ENCODE results near the gene MBOAT2. TPM values are rescaled to one million over a fixed set of nuclear protein-coding genes. Genes with fewer than 3 reads are reported as not detected.
"Not testable (repeated sequence)": the region's sequence is repeated elsewhere in the genome, so short reads cannot be mapped to it uniquely, and the experiment has no call there.

MBOAT2 gene
- total and polyA plus RNA-seq, 7 donors, result 8.4 to 43.5 (median 15.3) TPM

DNA sequence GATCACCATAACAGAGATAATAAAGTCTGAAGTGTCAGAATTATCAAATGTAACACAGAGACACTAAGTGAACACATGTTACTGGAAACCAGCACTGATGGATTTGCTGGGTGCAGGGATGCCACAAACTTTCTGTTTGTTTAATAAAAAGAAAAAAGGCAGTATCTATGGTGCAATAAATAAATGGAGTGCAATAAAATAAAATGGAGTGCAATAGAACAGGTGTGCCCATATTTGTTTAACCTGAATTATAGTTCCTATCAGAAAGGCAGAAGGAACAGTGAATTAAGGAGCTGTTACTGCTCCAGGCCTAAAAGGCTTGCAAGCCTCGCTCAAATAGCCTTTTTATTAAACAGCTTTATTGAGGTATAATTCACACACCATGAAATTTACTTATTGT is 85.1 kb downstream of the MBOAT2 start:
- Histone ChIP-seq H3K27ac (no peak overlapping the region), H3K36me3 (no peaks in the 10 kb centered on the region), H3K9me3 (no peaks in the 10 kb centered on the region), H3K27me3 (no peaks in the 10 kb centered on the region), H3K4me1 (no peaks in the 10 kb centered on the region), H3K4me3 (no peak overlapping the region)
- intact Hi-C loops (cut with DNase I), result no loop called here
- no peak for DNase-seq
- TF ChIP-seq POLR2A (IDR thresholded peaks at IDR 0.05), result no peak
- TF ChIP-seq EP300 (IDR thresholded peaks at IDR 0.05), result no peak
- TF ChIP-seq, protein P1, sequence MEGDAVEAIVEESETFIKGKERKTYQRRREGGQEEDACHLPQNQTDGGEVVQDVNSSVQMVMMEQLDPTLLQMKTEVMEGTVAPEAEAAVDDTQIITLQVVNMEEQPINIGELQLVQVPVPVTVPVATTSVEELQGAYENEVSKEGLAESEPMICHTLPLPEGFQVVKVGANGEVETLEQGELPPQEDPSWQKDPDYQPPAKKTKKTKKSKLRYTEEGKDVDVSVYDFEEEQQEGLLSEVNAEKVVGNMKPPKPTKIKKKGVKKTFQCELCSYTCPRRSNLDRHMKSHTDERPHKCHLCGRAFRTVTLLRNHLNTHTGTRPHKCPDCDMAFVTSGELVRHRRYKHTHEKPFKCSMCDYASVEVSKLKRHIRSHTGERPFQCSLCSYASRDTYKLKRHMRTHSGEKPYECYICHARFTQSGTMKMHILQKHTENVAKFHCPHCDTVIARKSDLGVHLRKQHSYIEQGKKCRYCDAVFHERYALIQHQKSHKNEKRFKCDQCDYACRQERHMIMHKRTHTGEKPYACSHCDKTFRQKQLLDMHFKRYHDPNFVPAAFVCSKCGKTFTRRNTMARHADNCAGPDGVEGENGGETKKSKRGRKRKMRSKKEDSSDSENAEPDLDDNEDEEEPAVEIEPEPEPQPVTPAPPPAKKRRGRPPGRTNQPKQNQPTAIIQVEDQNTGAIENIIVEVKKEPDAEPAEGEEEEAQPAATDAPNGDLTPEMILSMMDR (IDR thresholded peaks at IDR 0.05), result no peak
- no peak for TF ChIP-seq POLR2AphosphoS5 (IDR thresholded peaks at IDR 0.05)
- 21 to 67% methylated on average over 1 of the region's 1 CpG for WGBS, 2 donors

DNA sequence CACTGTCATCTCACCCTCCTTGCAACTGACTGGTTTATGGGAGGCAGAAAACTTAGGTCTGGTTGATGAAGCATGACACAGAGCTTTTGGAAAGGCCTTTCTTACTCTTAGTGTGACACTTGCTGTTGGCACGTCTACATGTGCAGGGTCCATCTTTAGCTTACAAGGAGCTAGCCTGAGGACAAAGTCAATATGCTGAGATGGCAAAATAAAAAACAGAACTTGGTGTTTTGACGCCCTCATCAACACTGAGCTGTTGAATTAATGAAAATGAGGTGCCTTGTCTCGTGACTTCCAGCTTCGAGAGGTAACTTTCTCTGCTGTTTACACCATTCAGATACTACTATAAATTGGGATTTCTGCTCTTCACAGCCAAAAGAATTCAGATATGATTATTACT is 87.5 kb downstream of the MBOAT2 start:
- no peaks in the 10 kb centered on the region for H3K36me3 ChIP-seq
- WGBS, 2 donors, result 95 to 96% methylated on average over 4 of the region's 4 CpGs
- no peak for DNase-seq
- no peak for TF ChIP-seq POLR2A (IDR thresholded peaks at IDR 0.05)
- TF ChIP-seq POLR2AphosphoS5 (IDR thresholded peaks at IDR 0.05), result no peak
- no peak for TF ChIP-seq EP300 (IDR thresholded peaks at IDR 0.05)
- TF ChIP-seq, protein P1 (IDR thresholded peaks at IDR 0.05), result no peak
- H3K9me3 ChIP-seq, result peaks cover 0 to 1% (median 0%) of the 10 kb centered on the region in 4 donors
- no peak overlapping the region for H3K4me3 ChIP-seq
- intact Hi-C loops (cut with DNase I), result no loop called here
- no peaks in the 10 kb centered on the region for H3K4me1 ChIP-seq
- H3K27ac ChIP-seq, result no peak overlapping the region
- no peaks in the 10 kb centered on the region for H3K27me3 ChIP-seq

DNA sequence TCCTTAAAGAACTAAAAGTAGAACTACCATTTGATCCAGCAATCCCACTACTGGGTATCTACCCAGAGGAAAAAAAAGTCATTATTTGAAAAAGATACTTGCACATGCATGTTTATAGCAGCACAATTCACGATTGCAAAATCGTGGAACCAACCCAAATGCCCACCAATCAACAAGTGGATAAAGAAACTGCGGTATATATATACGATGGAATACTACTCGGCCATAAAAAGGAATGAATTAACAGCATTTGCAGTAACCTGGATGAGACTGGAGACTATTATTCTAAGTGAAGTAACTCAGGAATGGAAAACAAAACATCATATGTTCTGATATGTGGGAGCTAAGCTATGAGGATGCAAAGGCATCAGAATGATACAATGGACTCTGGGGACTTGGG is 89.7 kb downstream of the MBOAT2 start:
- H3K27ac ChIP-seq; intact Hi-C loops (cut with DNase I); H3K36me3 ChIP-seq; H3K27me3 ChIP-seq; H3K4me3 ChIP-seq; H3K4me1 ChIP-seq; H3K9me3 ChIP-seq; DNase-seq: not testable (repeated sequence)
- 96 to 97% methylated on average over 5 of the region's 5 CpGs for WGBS, 2 donors

DNA sequence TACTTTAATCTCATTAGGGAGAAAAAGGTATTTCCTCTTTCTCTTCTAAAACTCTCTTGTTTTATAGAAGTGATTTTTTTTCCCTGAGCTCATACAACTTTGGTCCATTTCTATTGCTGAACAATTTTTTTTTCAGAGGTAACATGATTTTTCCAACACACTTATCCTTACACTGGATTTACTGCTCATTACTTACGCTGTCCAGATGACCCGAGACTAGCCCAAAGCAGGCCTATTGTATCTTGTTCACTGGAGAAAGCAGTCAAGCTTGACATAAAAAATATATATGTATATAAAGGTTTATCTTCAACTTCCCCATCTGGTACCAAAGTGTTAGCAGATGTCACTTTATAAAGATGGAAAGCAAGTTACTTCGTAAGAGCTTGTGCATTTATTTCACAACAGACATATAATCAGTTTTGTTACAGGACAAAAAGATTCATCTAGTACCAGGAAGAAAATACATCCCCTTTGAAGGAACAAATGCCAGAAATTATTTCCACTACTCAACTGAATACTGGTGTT is 95.7 kb downstream of the MBOAT2 start:
- Histone ChIP-seq H3K9me3 (peaks cover 0 to 5% (median under 1%) of the 10 kb centered on the region in 4 donors), H3K4me3 (no peak overlapping the region), H3K36me3 (no peaks in the 10 kb centered on the region), H3K27me3 (no peaks in the 10 kb centered on the region), H3K4me1 (no peaks in the 10 kb centered on the region), H3K27ac (no peak overlapping the region)
- no peak for TF ChIP-seq EP300 (IDR thresholded peaks at IDR 0.05)
- no peak for TF ChIP-seq POLR2AphosphoS5 (IDR thresholded peaks at IDR 0.05)
- TF ChIP-seq, protein P1 (IDR thresholded peaks at IDR 0.05), result no peak
- TF ChIP-seq POLR2A (IDR thresholded peaks at IDR 0.05), result no peak
- intact Hi-C loops (cut with DNase I), result no loop called here
- WGBS, 2 donors, result 75 to 87% methylated on average over 3 of the region's 3 CpGs
- no peak for DNase-seq

DNA sequence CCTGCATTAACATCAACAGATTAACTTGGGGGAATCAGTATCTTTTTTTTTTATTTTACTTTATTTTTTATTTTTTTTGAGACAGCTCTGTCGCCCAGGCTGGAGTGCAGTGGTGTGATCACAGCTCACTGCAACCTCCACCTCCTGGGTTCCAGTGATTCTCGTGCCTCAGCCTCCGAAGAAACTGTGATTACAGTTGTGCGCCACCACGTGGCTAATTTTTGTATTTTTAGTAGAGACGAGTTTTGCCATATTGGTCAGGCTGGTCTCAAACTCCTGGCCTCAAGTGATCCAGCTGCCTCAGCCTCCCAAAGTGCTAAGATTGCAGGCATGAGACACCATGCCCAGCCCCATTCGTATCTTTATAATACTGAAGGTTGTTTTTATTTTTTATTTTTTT is 99.6 kb downstream of the MBOAT2 start:
- H3K36me3 ChIP-seq; H3K27me3 ChIP-seq; H3K27ac ChIP-seq; DNase-seq; H3K4me3 ChIP-seq; H3K9me3 ChIP-seq; intact Hi-C loops (cut with DNase I); H3K4me1 ChIP-seq: not testable (repeated sequence)
- 95 to 97% methylated on average over 7 of the region's 7 CpGs for WGBS, 2 donors

DNA sequence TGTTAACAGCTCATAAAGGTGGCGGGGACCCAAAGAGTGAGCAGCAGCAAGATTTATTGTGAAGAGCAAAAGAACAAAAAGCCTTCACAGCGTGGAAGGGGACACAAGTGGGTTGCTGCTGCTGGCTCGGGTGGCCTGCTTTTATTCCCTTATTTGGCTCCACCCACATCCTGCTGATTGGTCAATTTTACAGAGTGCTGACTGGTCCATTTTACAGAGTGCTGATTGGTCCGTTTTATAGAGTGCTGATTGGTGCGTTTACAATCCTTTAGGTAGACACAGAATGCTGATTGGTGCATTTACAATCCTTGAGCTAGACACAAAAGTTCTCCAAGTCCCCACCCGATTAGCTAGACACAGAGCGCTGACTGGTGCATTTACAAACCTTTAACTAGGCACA is 100.7 kb downstream of the MBOAT2 start:
- WGBS, 2 donors, result 95 to 98% methylated on average over 7 of the region's 7 CpGs
- H3K4me1 ChIP-seq; H3K27me3 ChIP-seq; H3K4me3 ChIP-seq; DNase-seq; H3K27ac ChIP-seq; H3K36me3 ChIP-seq; intact Hi-C loops (cut with DNase I); H3K9me3 ChIP-seq: not testable (repeated sequence)

DNA sequence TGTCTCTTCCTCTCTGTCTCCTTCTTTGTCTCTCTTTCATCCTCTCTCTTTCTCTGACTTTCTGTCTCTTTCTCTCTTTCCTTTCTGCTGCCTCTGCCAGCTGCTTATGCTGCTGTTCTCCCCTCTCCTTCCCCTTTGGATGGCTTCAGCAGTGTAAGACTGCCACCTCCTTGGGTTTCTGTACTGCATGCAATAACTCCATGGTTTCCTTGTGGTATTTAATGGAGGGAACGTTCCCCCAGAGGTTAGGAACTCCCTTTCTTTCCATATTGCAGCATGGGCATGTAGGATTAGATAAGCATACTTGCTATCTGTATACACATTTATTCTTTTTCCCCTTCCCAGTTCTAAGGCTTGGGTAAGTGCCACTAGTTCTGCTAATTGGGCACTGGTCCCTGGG is 106.3 kb downstream of the MBOAT2 start:
- intact Hi-C loops (cut with DNase I); DNase-seq; H3K9me3 ChIP-seq; H3K27ac ChIP-seq; H3K4me1 ChIP-seq; H3K27me3 ChIP-seq; H3K4me3 ChIP-seq: not testable (repeated sequence)
- peaks cover 0 to 10% (median 6%) of the 10 kb centered on the region in 4 donors for H3K36me3 ChIP-seq
- 72 to 86% methylated on average over 1 of the region's 1 CpG for WGBS, 2 donors

DNA sequence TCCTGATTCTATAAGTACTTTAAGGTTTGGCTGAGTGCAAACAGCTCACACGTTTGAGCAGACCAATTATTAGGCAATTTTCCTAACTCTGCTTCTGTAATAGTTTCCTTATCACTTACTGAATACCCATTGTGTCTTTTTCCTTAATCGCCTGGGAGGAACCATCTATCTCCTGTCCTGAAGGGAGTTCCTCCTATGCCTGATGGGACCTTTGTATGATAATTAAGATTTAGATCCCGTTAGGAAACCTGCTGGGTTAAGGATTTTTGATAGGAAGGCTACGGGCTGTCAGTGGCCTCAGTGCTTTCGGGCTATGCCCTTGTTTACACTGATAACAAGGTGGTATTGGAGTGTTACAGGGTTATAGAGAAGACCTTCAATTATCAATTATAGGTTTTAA is 106.8 kb downstream of the MBOAT2 start:
- H3K27me3 ChIP-seq; H3K9me3 ChIP-seq; H3K4me1 ChIP-seq; H3K4me3 ChIP-seq; DNase-seq; H3K36me3 ChIP-seq; intact Hi-C loops (cut with DNase I); H3K27ac ChIP-seq: not testable (repeated sequence)
- WGBS, 2 donors, result 71 to 81% methylated on average over 5 of the region's 5 CpGs

DNA sequence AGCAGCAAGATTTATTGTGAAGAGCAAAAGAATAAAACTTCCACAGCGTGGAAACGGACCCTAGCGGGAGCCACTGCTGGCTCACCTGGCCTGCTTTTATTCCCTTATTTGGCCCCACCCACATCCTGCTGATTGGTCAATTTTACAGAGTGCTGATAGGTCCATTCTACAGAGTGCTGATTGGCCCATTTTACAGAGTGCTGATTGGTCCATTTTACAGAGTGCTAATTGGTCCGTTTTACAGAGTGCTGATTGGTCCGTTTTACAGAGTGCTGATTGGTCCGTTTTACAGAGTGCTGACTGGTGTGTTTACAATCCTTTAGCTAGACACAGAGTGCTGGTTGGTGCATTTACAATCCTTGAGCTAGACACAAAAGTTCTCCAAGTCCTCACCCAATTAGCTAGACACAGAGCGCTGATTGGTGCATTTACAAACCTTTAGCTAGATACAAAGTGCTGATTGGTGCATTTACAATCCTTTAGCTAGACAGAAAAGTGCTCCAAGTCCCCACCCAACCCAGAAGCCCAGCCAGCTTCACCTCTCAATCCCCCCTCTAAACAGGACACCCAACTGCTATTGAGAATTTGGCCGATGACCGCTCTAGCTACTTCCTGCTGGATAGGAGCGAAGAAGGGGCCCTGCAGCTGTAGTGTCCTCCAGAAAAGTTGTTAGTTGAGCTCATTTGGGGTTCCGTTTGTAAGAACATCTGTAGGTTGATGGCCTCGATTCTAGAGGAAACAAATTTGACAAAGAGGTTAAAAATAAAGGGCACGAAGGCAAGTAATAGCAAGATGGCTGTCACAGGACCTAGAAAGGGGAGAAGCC is 108.2 kb downstream of the MBOAT2 start:
- 94 to 97% methylated on average over 13 of the region's 13 CpGs for WGBS, 2 donors
- DNase-seq; H3K4me1 ChIP-seq; H3K36me3 ChIP-seq; H3K27me3 ChIP-seq; H3K27ac ChIP-seq; H3K9me3 ChIP-seq; intact Hi-C loops (cut with DNase I); H3K4me3 ChIP-seq: not testable (repeated sequence)
